Activated CD8-positive, alpha-beta T cell treated with anti-CD3 and anti-CD28 coated beads, Interleukin-2, amount 10 ng/mL, durations not matched to agents 7 days and 5 days (primary cell): Measurements from ENCODE around the gene CYYR1. TPM values are rescaled to one million over a fixed set of nuclear protein-coding genes. Genes with fewer than 3 reads are reported as not detected.

Source experiments
- ATAC-seq: fragments of 150-1000 bp; cut with Tn5 transposase; one replicate; pipeline ENCODE4 v1.10.0; 2021; ENCODE audit warnings: moderate library complexity
- CTCF ChIA-PET: fragments of 350-600 bp; sonication (Branson Sonifier 250); formaldehyde crosslinking; loops from one replicate; lab custom pipeline; 2021; ENCODE audit warnings: antibody characterized with exemption; lab: Charles Lee
- POLR2A ChIA-PET: fragments of 350-600 bp; sonication (Branson Sonifier 250); formaldehyde crosslinking; loops from one replicate; lab custom pipeline; 2021; ENCODE audit warnings: antibody characterized with exemption; lab: Charles Lee
- DNase-seq: peaks from one replicate; pipeline ENCODE4 v3.0.0-alpha.2; 2020
- H3K27ac Mint-ChIP-seq: one replicate; pipeline ENCODE4 v1.8.0; 2021; ENCODE audit warnings: mild to moderate bottlenecking, mixed read lengths
- H3K27me3 Mint-ChIP-seq: one replicate; pipeline ENCODE4 v1.8.0; 2021; ENCODE audit warnings: low read depth, mixed read lengths
- H3K36me3 Mint-ChIP-seq: one replicate; pipeline ENCODE4 v1.8.0; 2021; ENCODE audit warnings: low read depth, mixed read lengths
- H3K4me1 Mint-ChIP-seq: one replicate; pipeline ENCODE4 v1.8.0; 2021; ENCODE audit warnings: low read depth, mixed read lengths
- H3K4me3 Mint-ChIP-seq: one replicate; pipeline ENCODE4 v1.8.0; 2021; ENCODE audit warnings: mild to moderate bottlenecking, mixed read lengths
- H3K9me3 Mint-ChIP-seq: one replicate; pipeline ENCODE4 v1.8.0; 2022; ENCODE audit warnings: mixed read lengths; ENCODE audit not compliant: insufficient read depth
- total RNA-seq, 2 experiments: library from RNA; stranded (reverse); gene quantifications; one replicate each; pipeline ENCODE4 v1.2.3, GENCODE V29; 2021

Gene CYYR1
- total RNA-seq, 2 experiments from 2014 or later = not detected

GRCh38 chr21:26421724-26422123 is 151.4 kb downstream of the CYYR1 start:
- H3K27ac Mint-ChIP-seq = no peak overlapping the region
- no peaks in the 10 kb centered on the region for H3K9me3 Mint-ChIP-seq
- H3K4me3 Mint-ChIP-seq = no peak overlapping the region
- H3K36me3 Mint-ChIP-seq = no peaks in the 10 kb centered on the region
- ATAC-seq (no peak), DNase-seq (no peak)
- CTCF ChIA-PET = no interaction called here
- H3K27me3 Mint-ChIP-seq = no peaks in the 10 kb centered on the region
- POLR2A ChIA-PET = no interaction called here
- no peaks in the 10 kb centered on the region for H3K4me1 Mint-ChIP-seq
